HCT116 (cell line): ENCODE results near the gene TRAT1. TPM values are rescaled to one million over a fixed set of nuclear protein-coding genes. Genes with fewer than 3 reads are reported as not detected.

Experiments used
- ATAC-seq: fragments of 200-7000 bp; cut with Tn5 transposase; 2 replicates; pipeline ENCODE4 v1.9.1; 2020; ENCODE audit warnings: mild to moderate bottlenecking, moderate library complexity
- BruUV-seq: library from RNA; stranded (reverse); fragments of 400-500 nt; replicated peaks from 2 replicates; lab custom pipeline; 2021; lab: Mats Ljungman, UMichigan
- CTCF ChIA-PET: fragments of 300-600 bp; sonication (Branson Sonifier 250); formaldehyde crosslinking; loops from one replicate; lab custom pipeline; 2021; ENCODE audit warnings: antibody characterized with exemption; lab: Charles Lee
- POLR2A ChIA-PET: fragments of 300-600, 350-600 bp; sonication (Branson Sonifier 250); formaldehyde crosslinking; loops from one replicate; lab custom pipeline; 2021; ENCODE audit warnings: antibody characterized with exemption; lab: Charles Lee
- RAD21 ChIA-PET, 2 experiments: fragments of 300-600 bp; sonication (Branson Sonifier 250); formaldehyde crosslinking; loops; one replicate each; lab custom pipeline; 2023; ENCODE audit warnings: low total read pairs in 2 of 2; ENCODE audit not compliant: uncharacterized antibody in 2 of 2, unreplicated experiment in 2 of 2, low non-redundant PET in 1 of 2; lab: Charles Lee
- DNase-seq: peaks from one replicate; pipeline ENCODE4 v3.0.0-alpha.2; 2010; ENCODE audit warnings: low read depth, low spot score
- H2AFZ ChIP-seq: fragments of 200-600 bp; shearing (Covaris generic), sonication (generic); 2 replicates; pipeline ENCODE4 v1.6.1; 2017; ENCODE audit warnings: low read depth, mixed run types, mixed read lengths, antibody characterized with exemption, low read length; ENCODE audit not compliant: poor library complexity, severe bottlenecking
- H3K27ac ChIP-seq: 2 replicates; pipeline ENCODE4 v1.5.1; 2012; ENCODE audit warnings: low read depth, low read length
- H3K27me3 ChIP-seq: fragments of 200-600 bp; sonication (generic); 2 replicates; pipeline ENCODE4 v1.6.1; 2016; ENCODE audit warnings: mixed run types, low read length, mixed read lengths; ENCODE audit not compliant: insufficient read depth
- H3K36me3 ChIP-seq, 2 experiments: fragments of 200-500 bp in 1 of 2; fragments of 200-600 bp in 1 of 2; sonication (Bioruptor generic) in 1 of 2; sonication (generic) in 1 of 2; 2 replicates each; pipeline versions ENCODE4 v1.5.1 to v1.6.1; 2014 to 2016; ENCODE audit warnings: low read length in 2 of 2, inconsistent platforms in 1 of 2, mixed read lengths in 1 of 2, mixed run types in 1 of 2; ENCODE audit not compliant: insufficient read depth in 2 of 2, control insufficient read depth in 1 of 2
- H3K4me1 ChIP-seq, 2 experiments: fragments of 200-600 bp in 1 of 2; sonication (generic) in 1 of 2; 2 replicates each; pipeline versions ENCODE4 v1.5.1 to v1.6.1; 2012 to 2017; ENCODE audit warnings: low read length in 2 of 2, inconsistent platforms in 1 of 2, mild to moderate bottlenecking in 1 of 2, mixed read lengths in 1 of 2, mixed run types in 1 of 2, moderate library complexity in 1 of 2; ENCODE audit not compliant: insufficient read depth in 2 of 2, control insufficient read depth in 1 of 2
- H3K4me2 ChIP-seq: fragments of 200-600 bp; sonication (generic); 2 replicates; pipeline ENCODE4 v1.6.1; 2017; ENCODE audit warnings: mixed run types, low read length, mixed read lengths
- H3K4me3 ChIP-seq, 2 experiments: fragments of 200-600 bp in 1 of 2; sonication (generic) in 1 of 2; replicated peaks in 1 of 2; 2 replicates each; pipeline ENCODE4 v1.5.1; 2011 to 2016; ENCODE audit warnings: low read length in 2 of 2, control low read depth in 1 of 2, low read depth in 1 of 2, mild to moderate bottlenecking in 1 of 2, mixed read lengths in 1 of 2, mixed run types in 1 of 2
- H3K79me2 ChIP-seq: fragments of 200-600 bp; sonication (generic); 2 replicates; pipeline ENCODE4 v1.6.1; 2017; ENCODE audit warnings: mild to moderate bottlenecking, mixed run types, low read length, moderate library complexity, mixed read lengths; ENCODE audit not compliant: insufficient read depth
- H3K9ac ChIP-seq: fragments of 200-600 bp; sonication (generic); 2 replicates; pipeline ENCODE4 v1.6.1; 2016; ENCODE audit warnings: low read length, mixed read lengths
- H3K9me2 ChIP-seq: fragments of 200-600 bp; sonication (generic), shearing (Covaris generic); 2 replicates; pipeline ENCODE4 v1.6.1; 2017; ENCODE audit warnings: mixed run types, mild to moderate bottlenecking, moderate library complexity; ENCODE audit not compliant: insufficient read depth
- H3K9me3 ChIP-seq, 2 experiments: fragments of 200-500 bp in 1 of 2; fragments of 200-600 bp in 1 of 2; sonication (Bioruptor generic) in 1 of 2; sonication (generic) in 1 of 2; 2 replicates each; pipeline ENCODE4 v1.6.1; 2014 to 2017; ENCODE audit warnings: low read length in 2 of 2, mixed read lengths in 2 of 2, inconsistent platforms in 1 of 2, low read depth in 1 of 2, mild to moderate bottlenecking in 1 of 2, mixed run types in 1 of 2, moderate library complexity in 1 of 2; ENCODE audit not compliant: control insufficient read depth in 1 of 2, insufficient read depth in 1 of 2
- H4K20me1 ChIP-seq: fragments of 200-600 bp; sonication (generic), shearing (Covaris generic); 2 replicates; pipeline ENCODE4 v1.6.1; 2017; ENCODE audit warnings: mixed run types, mild to moderate bottlenecking, moderate library complexity; ENCODE audit not compliant: insufficient read depth
- CBX3 ChIP-seq: IDR thresholded peaks from 2 replicates; pipeline ENCODE4 v1.6.1; 2012; ENCODE audit warnings: low read depth
- EGR1 ChIP-seq: IDR thresholded peaks from 2 replicates; pipeline ENCODE4 v1.6.1; 2012; ENCODE audit warnings: low read depth
- EZH2phosphoT487 ChIP-seq: fragments of 200-600 bp; IDR thresholded peaks from 2 replicates; pipeline ENCODE4 v1.6.1; 2018; ENCODE audit warnings: antibody characterized with exemption, borderline replicate concordance
- JUND ChIP-seq: IDR thresholded peaks from 2 replicates; pipeline ENCODE4 v1.6.1; 2012
- POLR2AphosphoS5 ChIP-seq: IDR thresholded peaks from 2 replicates; pipeline ENCODE4 v1.6.1; 2011; ENCODE audit warnings: mild to moderate bottlenecking, low read depth, low read length, moderate library complexity
- RAD21 ChIP-seq: IDR thresholded peaks from 2 replicates; pipeline ENCODE4 v1.6.1; 2012; ENCODE audit warnings: low read depth, mild to moderate bottlenecking
- ZFX ChIP-seq: fragments of 450-650 bp; IDR thresholded peaks from 2 replicates; pipeline ENCODE4 v1.6.1; 2017
- intact Hi-C: fragments of 100-400 bp; cut with micrococcal nuclease; formaldehyde crosslinking; loops from 2 replicates; pipeline ENCODE4 v1.10.0; 2022
- total RNA-seq: library from RNA; stranded (reverse); gene quantifications from one replicate; pipeline ENCODE4 v1.2.1, GENCODE V29; 2021; ENCODE audit not compliant: unreplicated experiment
- TF ChIP-seq, protein P1 (sequence below), 3 experiments: fragments of 200-600 bp in 1 of 3; sonication (generic) in 1 of 3; IDR thresholded peaks in 2 of 3; conservative IDR thresholded peaks in 1 of 3; 2 replicates each; pipeline ENCODE4 v1.5.1; 2012 to 2017; ENCODE audit warnings: low read depth in 2 of 3, low read length in 2 of 3, antibody characterized with exemption in 1 of 3, borderline replicate concordance in 1 of 3, control low read depth in 1 of 3, mild to moderate bottlenecking in 1 of 3, mixed read lengths in 1 of 3, mixed run types in 1 of 3, moderate library complexity in 1 of 3; ENCODE audit not compliant: insufficient read depth in 1 of 3
- TF ChIP-seq, protein P2 (sequence below): IDR thresholded peaks from 2 replicates; pipeline ENCODE4 v1.6.1; 2012
- TF ChIP-seq, protein P3 (sequence below): IDR thresholded peaks from 2 replicates; pipeline ENCODE4 v1.6.1; 2011; ENCODE audit warnings: mild to moderate bottlenecking, low read length, moderate library complexity; ENCODE audit not compliant: insufficient replicate concordance; ENCODE audit errors: extremely low read depth

TRAT1 gene
- total RNA-seq, 1 experiment from 2014 or later: not detected

DNA sequence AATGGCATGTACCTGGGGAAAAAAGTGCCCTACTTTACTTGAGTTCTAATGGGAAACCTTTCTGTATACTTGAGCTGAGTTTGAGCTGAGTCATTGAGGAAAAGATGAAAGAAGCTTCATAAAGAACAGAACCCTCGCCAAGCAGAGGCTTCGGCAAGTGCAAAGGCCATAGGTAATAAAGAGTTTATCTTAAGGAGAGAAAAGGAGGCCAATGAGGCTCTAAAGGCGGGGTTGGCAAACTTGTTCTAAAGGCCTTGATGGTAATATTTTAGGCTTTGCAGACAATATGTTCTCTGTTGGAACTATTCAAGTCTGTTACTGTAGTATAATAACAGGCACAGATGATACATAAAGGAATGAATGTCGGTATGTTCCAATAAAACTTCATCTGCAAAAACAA, 17.6 kb upstream of the TRAT1 start:
- ChIA-PET RAD21 (no interaction called here), CTCF (no interaction called here), POLR2A (no interaction called here)
- H3K4me3 ChIP-seq: no peak overlapping the region
- no peak overlapping the region for H3K27ac ChIP-seq
- no peak overlapping the region for H3K9ac ChIP-seq
- H4K20me1 ChIP-seq: no peaks in the 10 kb centered on the region
- intact Hi-C loops: no loop called here
- no TSS peak for BruUV-seq
- H3K4me1 ChIP-seq: peaks cover 0 to 15% of the 10 kb centered on the region in 2 experiments; a peak in 1 of 4 replicates
- no peaks in the 10 kb centered on the region for H3K36me3 ChIP-seq
- H2AFZ ChIP-seq: no peak overlapping the region
- peak; percentile 53 for ATAC-seq
- no peaks in the 10 kb centered on the region for H3K9me3 ChIP-seq
- no peaks in the 10 kb centered on the region for H3K27me3 ChIP-seq
- H3K79me2 ChIP-seq: no peaks in the 10 kb centered on the region
- TF ChIP-seq EZH2phosphoT487: no peak
- no peak for TF ChIP-seq EGR1
- TF ChIP-seq CBX3: no peak
- TF ChIP-seq, protein P1, sequence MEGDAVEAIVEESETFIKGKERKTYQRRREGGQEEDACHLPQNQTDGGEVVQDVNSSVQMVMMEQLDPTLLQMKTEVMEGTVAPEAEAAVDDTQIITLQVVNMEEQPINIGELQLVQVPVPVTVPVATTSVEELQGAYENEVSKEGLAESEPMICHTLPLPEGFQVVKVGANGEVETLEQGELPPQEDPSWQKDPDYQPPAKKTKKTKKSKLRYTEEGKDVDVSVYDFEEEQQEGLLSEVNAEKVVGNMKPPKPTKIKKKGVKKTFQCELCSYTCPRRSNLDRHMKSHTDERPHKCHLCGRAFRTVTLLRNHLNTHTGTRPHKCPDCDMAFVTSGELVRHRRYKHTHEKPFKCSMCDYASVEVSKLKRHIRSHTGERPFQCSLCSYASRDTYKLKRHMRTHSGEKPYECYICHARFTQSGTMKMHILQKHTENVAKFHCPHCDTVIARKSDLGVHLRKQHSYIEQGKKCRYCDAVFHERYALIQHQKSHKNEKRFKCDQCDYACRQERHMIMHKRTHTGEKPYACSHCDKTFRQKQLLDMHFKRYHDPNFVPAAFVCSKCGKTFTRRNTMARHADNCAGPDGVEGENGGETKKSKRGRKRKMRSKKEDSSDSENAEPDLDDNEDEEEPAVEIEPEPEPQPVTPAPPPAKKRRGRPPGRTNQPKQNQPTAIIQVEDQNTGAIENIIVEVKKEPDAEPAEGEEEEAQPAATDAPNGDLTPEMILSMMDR (IDR thresholded peaks at IDR 0.05 in 2 of 3, conservative IDR thresholded peaks at IDR 0.05 in 1 of 3; ENCODE audit: borderline replicate concordance in 1 of 3, insufficient read depth in 1 of 3, low read depth in 2 of 3, low read length in 2 of 3): no peak
- TF ChIP-seq POLR2AphosphoS5: no peak
- TF ChIP-seq, protein P2, sequence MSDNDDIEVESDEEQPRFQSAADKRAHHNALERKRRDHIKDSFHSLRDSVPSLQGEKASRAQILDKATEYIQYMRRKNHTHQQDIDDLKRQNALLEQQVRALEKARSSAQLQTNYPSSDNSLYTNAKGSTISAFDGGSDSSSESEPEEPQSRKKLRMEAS: no peak
- no peak for TF ChIP-seq RAD21
- TF ChIP-seq ZFX: no peak
- TF ChIP-seq, protein P3, sequence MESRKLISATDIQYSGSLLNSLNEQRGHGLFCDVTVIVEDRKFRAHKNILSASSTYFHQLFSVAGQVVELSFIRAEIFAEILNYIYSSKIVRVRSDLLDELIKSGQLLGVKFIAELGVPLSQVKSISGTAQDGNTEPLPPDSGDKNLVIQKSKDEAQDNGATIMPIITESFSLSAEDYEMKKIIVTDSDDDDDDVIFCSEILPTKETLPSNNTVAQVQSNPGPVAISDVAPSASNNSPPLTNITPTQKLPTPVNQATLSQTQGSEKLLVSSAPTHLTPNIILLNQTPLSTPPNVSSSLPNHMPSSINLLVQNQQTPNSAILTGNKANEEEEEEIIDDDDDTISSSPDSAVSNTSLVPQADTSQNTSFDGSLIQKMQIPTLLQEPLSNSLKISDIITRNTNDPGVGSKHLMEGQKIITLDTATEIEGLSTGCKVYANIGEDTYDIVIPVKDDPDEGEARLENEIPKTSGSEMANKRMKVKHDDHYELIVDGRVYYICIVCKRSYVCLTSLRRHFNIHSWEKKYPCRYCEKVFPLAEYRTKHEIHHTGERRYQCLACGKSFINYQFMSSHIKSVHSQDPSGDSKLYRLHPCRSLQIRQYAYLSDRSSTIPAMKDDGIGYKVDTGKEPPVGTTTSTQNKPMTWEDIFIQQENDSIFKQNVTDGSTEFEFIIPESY: no peak
- TF ChIP-seq JUND: no peak
- no peaks in the 10 kb centered on the region for H3K9me2 ChIP-seq
- no peak for DNase-seq
- H3K4me2 ChIP-seq: peak overlapping the region; percentile 20
